Neutrophil (primary cell): ENCODE data around the gene SLC45A1.

Experiments
- H3K27ac ChIP-seq: fragments of 200-600 bp; sonication (generic); 2 replicates; pipeline ENCODE4 v1.5.1; 2016; ENCODE audit warnings: mild to moderate bottlenecking, moderate library complexity
- H3K27me3 ChIP-seq: fragments of 200-600 bp; sonication (generic); 2 replicates; pipeline ENCODE4 v1.6.0; 2016; ENCODE audit warnings: mild to moderate bottlenecking
- H3K36me3 ChIP-seq: fragments of 200-600 bp; sonication (generic); 2 replicates; pipeline ENCODE4 v1.5.1; 2017
- H3K4me1 ChIP-seq, 2 experiments: fragments of 200-600 bp in 1 of 2; sonication (generic) in 1 of 2; 1 replicate in 1 of 2; 2 replicates in 1 of 2; pipeline versions ENCODE4 v1.5.1 to v1.6.1; 2013 to 2016; ENCODE audit warnings: low read depth in 1 of 2, low read length in 1 of 2, mild to moderate bottlenecking in 1 of 2, moderate library complexity in 1 of 2; ENCODE audit not compliant: control insufficient read depth in 1 of 2, insufficient read depth in 1 of 2
- H3K4me3 ChIP-seq, 2 experiments: fragments of 200-600 bp in 1 of 2; sonication (generic) in 1 of 2; 1 replicate in 1 of 2; 2 replicates in 1 of 2; pipeline ENCODE4 v1.5.1; 2013 to 2016; ENCODE audit warnings: low read depth in 1 of 2, low read length in 1 of 2, mild to moderate bottlenecking in 1 of 2, moderate library complexity in 1 of 2
- H3K9me3 ChIP-seq: fragments of 200-600 bp; sonication (generic); 2 replicates; pipeline ENCODE4 v1.5.1; 2016
- CTCF ChIP-seq: fragments of 200-600 bp; sonication (generic); IDR thresholded peaks from 2 replicates; pipeline ENCODE4 v1.5.1; 2016; ENCODE audit warnings: antibody characterized with exemption

Gene SLC45A1

GRCh38 chr1:8343464-8344001 is 25.6 kb downstream of the SLC45A1 start:
- Histone ChIP-seq H3K27ac (no peak overlapping the region), H3K9me3 (no peaks in the 10 kb centered on the region), H3K36me3 (no peaks in the 10 kb centered on the region), H3K4me1 (no peaks in the 10 kb centered on the region), H3K4me3 (no peak overlapping the region), H3K27me3 (peaks cover 3% of the 10 kb centered on the region)
- no peak for TF ChIP-seq CTCF

GRCh38 chr1:8344893-8345507 is 27.1 kb downstream of the SLC45A1 start:
- Histone ChIP-seq H3K4me1 (no peaks in the 10 kb centered on the region), H3K4me3 (no peak overlapping the region), H3K27ac (no peak overlapping the region), H3K36me3 (no peaks in the 10 kb centered on the region), H3K27me3 (peaks cover 4% of the 10 kb centered on the region), H3K9me3 (no peaks in the 10 kb centered on the region)
- no peak for TF ChIP-seq CTCF

- H3K27me3 ChIP-seq, result peaks cover 4% of the 10 kb centered on the region
- H3K36me3 ChIP-seq, result no peaks in the 10 kb centered on the region
Observed at GRCh38 chr1:8345621-8346415, 27.9 kb downstream of the SLC45A1 start.

GRCh38 chr1:8347635-8348034 is 29.7 kb downstream of the SLC45A1 start:
- Histone ChIP-seq H3K9me3 (no peaks in the 10 kb centered on the region), H3K27me3 (peaks cover 4% of the 10 kb centered on the region), H3K4me3 (no peak overlapping the region), H3K4me1 (no peaks in the 10 kb centered on the region), H3K36me3 (peaks cover 11% of the 10 kb centered on the region), H3K27ac (no peak overlapping the region)
- TF ChIP-seq CTCF, result no peak

More at GRCh38 chr1:8345621-8346415, 27.9 kb downstream of the SLC45A1 start:
- no peak overlapping the region for H3K27ac ChIP-seq
- no peaks in the 10 kb centered on the region for H3K4me1 ChIP-seq
- H3K9me3 ChIP-seq, result no peaks in the 10 kb centered on the region
- TF ChIP-seq CTCF, result no peak
- H3K4me3 ChIP-seq, result no peak overlapping the region

GRCh38 chr1:8348047-8348776 is 30.3 kb downstream of the SLC45A1 start:
- H3K9me3 ChIP-seq, result no peaks in the 10 kb centered on the region
- no peak overlapping the region for H3K27ac ChIP-seq
- TF ChIP-seq CTCF, result no peak
- H3K27me3 ChIP-seq, result peaks cover 4% of the 10 kb centered on the region
- H3K4me1 ChIP-seq, result no peaks in the 10 kb centered on the region
- peaks cover 16% of the 10 kb centered on the region for H3K36me3 ChIP-seq
- no peak overlapping the region for H3K4me3 ChIP-seq
